Right kidney (tissue), 1 donor: Measurements from ENCODE around the gene TMEM95.
A peak's percentile ranks its signal among the peaks of the same experiment; 100 is the strongest.

Experiments used
- DNase-seq: peaks from one replicate; pipeline ENCODE4 v3.0.0-alpha.2; 2016

TMEM95 gene

DNA sequence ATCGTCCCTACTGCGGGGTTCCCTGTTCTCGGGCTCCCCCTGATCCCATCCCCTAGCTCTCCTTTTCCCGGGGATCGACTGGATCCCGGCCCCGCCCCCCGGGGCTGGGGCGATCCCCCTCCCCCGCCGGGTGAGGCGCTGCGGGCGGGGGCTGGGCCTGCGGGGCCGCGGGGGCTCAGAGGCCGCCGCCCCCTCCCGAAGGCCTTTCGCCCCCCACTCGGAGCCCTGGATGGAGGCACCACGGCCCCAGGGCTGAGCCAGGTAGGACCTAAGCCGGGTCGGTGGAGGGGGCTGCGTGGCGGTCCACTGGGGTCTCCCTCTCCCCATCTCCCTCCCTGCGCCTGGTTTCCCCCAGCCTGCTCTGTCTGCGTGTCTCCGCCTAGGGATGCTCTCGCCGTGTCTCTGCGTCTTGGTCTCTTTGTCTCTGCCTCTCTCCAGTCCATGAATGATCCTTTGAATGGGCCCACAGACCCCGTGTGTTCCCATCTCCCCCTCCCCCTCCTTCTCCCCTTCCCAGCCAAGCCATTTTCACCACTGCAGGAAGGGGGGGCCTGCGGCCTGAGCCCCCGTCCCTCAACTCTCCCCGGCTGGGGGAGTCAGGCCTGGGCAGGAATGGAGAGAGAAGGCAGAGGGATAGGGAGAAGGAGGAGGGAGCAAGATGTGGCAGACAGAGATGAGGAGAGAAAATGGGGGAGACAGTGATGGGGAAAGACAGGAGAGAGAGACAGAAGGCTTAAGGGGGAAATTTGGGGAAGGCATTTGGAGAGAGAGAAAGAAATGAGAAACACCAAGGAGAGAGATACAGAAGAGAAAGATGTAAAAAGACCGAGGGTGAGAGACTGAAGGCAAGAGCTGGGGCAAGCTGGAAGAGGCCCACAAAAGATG is 50.6 kb downstream of the TMEM95 start:
- peak; percentile 41 for DNase-seq

DNA sequence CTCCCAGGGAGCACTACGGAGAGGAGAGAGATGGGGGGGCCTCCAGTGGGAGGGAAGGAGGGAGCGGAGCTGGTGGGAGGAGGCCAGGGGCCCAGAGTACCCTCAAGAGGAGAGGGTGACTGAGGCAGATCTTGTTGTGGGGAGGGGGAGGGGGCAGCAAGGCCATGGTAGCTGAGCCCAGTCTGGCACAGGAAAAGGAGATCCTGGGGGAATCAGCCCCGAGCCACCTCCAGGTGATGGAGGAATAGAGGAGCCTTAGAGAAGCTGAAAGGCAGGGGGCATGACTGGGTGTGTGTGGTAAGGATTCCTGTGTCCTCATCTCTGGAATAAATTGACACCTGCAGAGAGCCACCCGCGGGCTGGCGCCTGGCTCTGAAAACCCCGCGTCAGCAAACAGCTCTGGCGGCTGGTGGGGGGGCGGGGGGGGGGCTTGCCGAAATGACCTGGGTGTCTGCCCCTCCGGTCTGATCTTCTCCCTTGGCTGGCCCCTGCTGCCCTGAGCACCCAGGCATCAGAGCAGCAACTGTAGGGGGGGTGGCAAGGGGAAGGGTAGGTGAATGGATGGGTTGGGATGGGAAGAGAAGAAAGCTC is 51.4 kb downstream of the TMEM95 start:
- peak; percentile 31 for DNase-seq
